ENCODE measurements around the gene ENPP1.
"Not testable (repeated sequence)": the region's sequence is repeated elsewhere in the genome, so short reads cannot be mapped to it uniquely, and the experiment has no call there.

ENPP1 gene

DNA sequence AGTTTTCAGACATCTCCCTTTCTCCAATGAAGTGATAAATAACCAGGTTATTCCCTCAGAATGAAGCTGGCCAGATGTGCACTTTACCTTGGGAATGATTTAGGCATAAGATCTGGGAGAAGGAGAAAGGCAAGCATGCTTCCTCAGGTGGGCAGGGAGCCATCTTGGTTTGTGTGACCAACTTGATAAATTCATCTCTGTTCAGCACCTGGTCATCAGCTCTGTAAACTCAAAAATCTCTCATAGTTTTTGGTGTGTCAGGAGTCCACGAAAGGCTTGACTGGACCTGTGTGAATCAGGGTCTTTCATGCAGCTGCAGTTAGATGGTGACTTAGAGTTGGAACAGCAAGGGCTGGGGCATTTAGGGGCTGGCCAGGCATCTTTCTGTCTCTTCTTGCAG lies 24.5 kb downstream of the ENPP1 start:
- no peak for FAIRE-seq

DNA sequence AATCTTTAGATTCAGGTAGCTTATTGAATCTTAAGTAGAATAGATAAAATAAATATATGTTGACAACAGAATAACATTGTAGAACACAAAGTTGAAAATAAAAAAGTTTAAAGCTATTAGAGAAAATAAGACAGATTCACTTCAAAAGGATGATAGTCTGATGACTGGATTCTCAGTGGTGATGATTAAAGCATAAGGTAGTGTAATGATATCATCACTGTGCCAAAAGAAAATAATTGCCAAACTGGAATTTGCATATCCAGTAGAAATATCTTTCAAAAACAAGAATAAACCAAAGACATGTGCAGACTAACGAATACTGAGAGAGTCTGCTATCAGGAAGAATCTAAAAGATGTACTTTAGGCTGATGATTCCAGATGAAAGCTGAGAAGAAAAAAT lies 30.2 kb downstream of the ENPP1 start:
- no peak for FAIRE-seq

DNA sequence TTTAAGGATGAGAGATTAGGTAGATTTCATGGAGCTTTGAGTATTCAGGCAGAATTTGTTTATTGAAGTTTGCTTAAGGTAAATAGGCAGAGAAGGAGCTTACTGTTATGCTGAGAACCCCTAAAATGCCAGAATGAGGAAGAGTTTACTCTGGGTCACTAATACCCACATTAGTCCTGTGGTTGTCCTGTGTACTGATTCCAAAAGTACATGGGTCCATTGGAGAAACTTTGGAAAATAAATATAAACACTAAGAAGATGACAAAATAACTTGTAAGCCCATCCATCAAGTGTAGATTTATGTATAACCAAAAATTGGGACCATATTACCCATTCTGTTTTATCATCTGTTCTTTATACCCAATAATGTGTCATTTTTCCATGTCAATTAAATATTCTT lies 31.6 kb downstream of the ENPP1 start:
- FAIRE-seq, result no peak

DNA sequence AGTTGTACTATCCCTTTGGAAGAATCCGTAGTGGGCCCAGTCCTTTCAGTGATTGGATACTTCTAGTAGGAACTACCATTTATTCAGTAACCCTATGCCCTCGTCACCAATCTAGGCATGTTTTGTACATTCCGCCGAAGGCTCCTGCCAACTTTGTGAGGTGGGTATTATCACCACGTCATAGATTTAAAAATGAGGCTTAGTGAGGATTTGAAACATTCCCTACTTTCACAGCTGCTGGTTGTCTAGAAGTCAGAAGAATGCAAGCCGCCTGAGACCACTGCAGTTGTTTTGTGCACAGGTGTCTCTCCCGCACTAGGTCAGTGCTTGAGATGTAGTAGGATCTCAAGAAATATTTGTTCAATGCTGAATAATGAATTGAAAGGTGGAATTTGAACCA lies 32.6 kb downstream of the ENPP1 start:
- no peak for FAIRE-seq

DNA sequence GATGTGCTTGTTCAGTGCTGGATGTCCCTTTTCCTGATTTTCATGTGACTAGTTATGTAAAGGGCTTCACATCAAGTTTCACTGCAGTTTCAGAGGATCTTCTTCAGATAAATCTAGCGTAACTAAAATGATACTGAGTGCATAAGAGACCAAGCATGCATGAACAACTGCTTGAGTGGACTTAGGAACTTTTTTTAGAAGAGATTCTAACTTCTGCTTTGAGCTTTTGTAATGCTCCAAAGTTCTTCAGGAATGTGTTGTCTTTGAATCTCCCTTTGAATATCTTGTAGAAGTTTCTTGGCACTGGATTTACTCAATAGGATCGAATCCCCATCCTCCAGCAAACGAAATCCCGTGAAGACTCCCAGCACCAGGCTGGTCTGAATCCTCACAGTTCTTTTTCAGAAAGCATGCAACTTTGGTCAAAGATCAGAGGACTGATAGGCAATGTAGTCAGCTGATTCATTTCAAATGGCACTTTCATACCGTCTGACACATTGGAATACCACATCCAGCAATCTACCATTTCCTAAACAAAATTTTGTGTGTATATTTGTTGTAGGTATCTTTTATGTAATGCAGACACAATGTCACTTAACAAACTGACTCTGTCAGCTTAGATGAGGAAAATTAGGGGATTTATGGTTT lies 33.2 kb downstream of the ENPP1 start:
- FAIRE-seq, result no peak

DNA sequence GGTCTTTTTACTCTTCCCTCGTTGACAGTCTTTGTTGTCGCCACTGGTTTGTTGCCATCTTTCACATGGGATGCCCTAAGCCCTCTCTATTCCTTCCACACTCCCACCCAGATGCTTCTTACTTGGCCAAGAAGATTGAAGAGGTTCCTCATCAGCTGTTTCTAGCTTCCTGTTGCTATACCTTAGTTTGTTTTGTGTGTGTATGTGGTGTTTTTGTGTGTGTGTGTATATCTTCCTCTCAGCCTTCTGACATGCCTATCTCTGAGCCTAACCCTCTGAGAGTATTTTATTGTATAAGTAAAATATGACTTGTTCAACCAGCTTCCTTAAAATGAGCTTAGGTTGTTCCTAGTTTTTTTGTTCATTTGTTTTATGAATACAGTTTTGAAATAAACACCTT lies 35.9 kb downstream of the ENPP1 start:
- FAIRE-seq, result no peak

DNA sequence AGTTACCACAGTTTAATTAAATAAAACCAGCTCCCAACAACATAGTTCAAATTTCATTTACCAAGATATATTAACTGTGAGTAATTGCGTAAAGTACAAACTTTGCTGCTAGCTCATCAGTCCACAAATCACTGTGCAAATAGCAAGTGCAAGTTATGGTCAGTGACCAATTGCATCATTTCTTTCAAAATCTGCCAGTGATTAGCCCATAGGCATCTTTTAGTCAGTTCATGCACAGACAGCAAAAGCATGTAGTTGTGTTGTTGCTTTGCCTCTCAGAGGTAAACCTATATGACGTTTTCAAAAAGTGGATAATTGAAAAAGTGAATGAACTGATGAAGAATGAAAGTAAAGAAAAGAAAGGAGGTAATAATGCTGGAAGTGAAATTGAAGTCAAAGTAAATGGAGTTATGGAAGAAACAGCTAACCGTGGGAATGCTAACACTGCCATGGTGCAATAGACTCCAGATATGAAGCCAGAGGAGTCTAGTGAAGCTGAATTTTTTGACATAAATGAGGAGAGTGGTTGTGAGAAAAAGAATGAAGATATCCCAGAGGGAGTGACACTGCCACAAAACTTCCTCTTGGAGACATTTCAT lies 36.5 kb downstream of the ENPP1 start:
- no peak for FAIRE-seq

DNA sequence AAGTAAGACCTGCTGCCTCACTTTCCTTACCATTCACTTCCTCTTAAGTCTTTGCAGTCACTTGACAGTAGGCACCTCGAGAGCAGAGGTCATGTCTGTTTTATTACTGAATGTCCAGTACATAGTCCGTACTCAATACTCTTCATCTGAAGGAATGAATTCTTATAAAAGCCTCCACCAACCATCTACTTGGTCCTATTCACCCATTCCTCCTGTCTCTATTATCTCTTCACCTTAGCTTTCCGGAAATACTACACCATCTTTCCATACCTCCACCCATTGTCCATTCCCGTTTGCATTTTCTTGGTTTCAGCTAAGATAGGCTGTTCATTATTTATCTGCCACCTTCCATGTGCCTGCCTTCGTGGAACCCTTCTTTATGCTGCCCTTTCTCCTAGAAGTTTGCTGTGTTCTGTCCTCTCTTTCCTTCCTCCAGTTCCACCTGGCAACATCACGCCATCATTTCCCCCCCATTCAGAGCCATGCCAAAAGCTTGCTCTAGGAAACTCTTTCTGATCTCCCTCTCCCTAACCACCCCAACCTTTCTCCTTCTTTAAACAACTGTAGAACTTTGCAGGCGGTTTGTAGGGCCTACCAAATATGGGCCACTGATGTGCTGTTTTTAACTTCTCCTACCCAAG lies 38.3 kb downstream of the ENPP1 start:
- no peak for FAIRE-seq

DNA sequence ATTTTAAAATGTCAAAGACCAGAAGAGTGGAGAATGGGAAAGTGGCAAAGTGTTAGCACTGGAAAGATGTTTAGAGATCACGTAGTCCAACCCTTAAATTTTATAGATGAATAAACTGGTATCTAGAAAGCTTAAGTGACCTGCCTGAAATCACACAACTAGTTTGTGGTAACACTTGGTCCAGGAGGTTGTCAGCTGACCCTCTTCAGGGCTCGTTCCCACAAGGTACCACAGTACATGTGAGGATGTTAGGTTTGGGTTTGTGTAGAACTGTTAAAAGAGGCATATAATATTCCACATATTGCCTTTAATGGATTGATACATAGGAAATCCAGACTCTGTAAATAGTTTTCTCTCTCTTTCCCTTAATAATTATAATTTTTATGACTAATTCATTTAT lies 39.1 kb downstream of the ENPP1 start:
- no peak for FAIRE-seq

DNA sequence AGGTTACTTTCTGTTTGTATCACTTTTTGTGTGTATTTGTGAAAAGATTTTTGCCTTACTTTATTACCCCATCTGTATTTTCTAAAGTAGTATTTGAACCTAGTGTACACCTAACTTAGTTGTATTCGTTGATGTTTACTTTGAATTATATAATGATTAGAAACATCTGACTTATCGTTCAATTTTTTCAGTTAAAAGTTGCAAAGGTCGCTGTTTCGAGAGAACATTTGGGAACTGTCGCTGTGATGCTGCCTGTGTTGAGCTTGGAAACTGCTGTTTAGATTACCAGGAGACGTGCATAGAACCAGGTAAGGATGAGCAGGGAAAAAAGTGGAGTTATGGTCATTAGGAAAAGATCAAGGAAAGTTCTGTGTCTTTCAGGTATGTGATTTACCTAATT lies 42.0 kb downstream of the ENPP1 start:
- FAIRE-seq, result no peak

DNA sequence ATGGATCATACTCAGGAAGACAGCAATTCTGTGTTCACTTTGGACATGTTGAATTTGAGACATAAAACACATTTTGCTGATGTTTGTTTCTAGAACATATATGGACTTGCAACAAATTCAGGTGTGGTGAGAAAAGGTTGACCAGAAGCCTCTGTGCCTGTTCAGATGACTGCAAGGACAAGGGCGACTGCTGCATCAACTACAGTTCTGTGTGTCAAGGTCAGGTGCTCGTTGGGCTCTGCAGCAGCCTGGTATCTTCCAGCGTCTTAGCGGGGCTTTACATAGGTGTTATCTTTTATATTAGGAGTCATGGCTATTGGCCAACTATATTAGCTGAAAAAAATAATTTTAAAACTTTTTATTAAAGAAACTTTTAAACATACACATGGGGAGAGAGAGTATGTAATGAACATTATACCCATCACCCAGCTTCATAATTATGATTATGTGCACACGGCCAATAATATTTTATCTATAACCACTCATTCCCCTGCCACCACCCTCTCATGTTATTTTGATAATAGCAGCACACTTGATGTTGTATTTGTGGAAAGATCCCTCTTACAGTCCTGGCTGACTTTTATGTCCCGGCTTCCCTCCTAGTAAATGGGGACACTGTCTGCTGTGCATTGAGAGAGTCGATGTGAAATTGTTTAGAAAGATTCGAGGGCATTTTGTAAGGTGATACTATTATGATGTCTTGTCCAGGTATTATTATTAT lies 43.4 kb downstream of the ENPP1 start:
- no peak for FAIRE-seq

DNA sequence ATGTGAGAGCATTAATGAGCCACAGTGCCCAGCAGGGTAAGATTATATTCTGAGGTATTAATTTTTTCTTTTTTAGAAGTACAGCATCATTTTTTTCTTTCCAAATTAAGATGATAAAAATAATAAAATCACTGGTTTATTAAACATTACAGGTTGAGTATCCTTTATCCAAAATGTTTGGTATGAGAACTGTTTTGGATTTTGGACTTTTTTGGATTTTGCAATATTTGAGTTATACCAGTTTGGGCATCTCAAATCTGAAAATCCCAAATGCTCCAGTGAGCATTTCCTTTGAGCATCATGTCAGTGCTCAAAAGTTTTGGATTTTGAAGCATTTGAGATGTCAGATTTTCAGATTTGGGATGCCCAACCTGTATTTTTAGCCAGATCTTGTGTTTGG lies 44.4 kb downstream of the ENPP1 start:
- no peak for FAIRE-seq

DNA sequence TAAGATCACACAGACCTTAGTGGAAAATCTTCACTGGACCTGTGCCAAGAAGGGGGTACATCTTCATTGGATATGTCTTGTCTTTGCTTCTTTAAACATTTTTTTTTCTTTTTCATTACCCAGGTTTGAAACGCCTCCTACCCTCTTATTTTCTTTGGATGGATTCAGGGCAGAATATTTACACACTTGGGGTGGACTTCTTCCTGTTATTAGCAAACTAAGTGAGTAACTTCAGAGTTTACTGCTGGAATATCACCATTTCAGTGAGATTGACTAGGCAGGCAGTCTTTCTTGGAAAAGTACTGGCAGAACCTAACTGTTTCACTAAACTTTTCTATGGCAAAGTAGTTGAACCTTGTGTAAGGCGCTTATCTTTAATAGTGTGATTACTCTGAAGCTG lies 47.0 kb downstream of the ENPP1 start:
- no peak for FAIRE-seq

DNA sequence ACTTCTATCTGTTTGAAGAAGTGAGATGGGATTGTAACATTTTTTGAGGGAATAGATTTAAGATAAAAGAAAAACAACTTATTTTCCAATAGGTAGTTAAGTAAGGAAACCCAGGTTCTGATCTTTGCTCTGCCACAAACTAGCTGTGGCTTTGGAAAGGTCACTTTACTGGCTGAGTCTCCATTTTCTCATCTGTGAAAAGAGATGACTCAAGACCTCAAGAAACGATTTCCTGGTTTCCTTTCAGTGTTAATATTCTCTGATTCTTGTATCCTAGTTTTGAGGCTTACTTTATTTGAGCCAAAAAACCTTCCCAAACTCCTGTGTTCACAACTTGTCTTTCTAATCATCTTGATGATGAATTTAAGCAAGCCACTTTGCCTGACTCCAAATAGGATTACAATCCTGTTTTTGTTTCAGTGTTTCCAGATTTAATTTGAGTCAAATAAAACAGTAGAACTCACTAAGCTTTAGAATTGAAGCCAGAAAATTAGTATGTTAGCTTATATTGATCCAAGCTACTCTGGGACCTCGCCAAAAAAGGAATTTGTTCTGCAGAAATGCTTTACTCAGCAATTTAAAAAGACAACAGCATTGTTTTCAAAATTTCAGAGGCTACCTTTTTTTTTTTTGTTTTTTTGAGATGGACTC lies 51.1 kb downstream of the ENPP1 start:
- no peak for FAIRE-seq

DNA sequence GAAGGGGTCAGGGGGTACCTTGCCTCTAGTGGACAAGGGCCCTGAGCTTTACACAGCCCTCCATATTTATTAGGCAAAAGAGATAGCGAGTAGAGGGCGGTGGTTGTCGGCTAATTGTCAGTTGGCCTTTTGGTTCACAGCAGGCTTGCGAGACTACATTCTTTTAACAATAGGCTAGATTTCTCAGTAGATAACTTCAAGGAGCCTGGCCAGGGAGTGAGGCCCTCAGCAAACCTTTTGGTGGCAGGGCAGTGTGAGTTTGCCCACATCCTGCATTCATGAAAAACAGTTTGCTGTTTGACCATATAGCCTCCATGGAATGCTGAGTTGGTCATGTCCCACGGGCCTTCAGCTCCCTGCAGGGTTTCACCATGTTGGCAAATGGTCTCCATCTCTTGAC lies 51.8 kb downstream of the ENPP1 start:
- FAIRE-seq, result not testable (repeated sequence)

DNA sequence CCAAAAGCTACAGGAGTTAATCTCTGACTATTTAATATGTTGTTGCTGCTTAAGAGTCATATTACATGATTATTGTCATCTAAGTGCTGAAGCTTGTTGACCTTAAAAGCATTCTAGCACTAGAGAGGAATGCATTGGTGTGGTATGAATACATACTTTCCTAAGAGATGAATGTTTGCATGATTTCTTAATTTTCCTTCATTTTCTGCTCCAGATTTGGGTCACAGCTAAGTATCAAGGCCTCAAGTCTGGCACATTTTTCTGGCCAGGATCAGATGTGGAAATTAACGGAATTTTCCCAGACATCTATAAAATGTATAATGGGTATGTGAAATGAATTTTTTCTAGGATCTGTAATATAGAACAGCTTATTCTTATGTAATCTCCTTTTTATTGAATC lies 53.6 kb downstream of the ENPP1 start:
- no peak for FAIRE-seq

DNA sequence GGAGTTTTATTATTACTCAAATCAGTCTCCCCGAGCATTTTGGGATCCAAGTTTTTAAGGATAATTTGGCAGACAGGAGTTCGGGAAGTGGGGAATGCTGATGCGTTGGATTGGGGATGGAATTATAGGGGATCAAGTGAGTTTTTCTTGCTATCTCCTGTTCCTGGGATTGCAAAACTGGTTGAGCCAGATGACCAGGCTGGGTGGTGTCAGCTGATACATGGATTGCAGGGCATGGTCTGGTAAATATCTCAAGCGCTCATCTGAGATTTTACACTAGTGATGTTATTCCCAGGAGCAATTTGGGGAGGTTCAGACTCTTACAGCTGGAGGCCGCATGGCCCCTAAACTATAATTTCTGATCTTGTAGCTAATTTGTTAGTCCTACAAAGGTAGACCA lies 54.7 kb downstream of the ENPP1 start:
- no peak for FAIRE-seq

DNA sequence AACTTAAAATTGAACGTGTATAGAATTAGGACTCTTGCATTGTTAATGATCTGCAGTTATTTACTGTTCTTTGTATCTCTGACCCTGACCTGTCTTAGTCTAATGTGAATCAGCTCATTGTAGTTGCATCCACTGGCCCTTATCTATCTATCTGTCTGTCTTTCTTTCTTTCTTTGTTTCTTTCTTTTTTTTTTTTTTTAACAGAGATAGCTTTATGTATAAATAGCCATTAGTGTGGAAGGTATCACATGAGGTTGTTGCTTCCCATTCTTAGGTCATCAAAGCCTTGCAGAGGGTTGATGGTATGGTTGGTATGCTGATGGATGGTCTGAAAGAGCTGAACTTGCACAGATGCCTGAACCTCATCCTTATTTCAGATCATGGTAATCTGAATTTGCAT lies 59.9 kb downstream of the ENPP1 start:
- no peak for FAIRE-seq

DNA sequence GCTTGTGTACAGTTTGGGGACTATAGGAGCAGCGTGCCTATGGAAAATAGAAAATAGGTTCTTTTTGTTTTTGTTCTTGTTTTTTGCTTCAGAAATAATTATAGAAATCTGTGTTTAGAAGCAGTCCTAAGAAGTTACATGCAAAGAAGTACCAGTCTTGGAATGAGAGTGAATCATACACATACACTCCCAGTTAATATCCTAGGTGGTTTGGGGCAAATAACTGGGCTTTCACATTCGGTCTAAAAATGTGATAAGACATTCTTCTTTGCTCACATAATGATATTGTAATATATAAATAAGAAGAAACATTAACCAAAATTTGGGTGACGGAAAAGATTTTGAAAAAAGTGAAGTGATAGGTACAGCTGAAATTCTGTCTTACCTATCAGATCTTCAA lies 61.0 kb downstream of the ENPP1 start:
- FAIRE-seq, result no peak

DNA sequence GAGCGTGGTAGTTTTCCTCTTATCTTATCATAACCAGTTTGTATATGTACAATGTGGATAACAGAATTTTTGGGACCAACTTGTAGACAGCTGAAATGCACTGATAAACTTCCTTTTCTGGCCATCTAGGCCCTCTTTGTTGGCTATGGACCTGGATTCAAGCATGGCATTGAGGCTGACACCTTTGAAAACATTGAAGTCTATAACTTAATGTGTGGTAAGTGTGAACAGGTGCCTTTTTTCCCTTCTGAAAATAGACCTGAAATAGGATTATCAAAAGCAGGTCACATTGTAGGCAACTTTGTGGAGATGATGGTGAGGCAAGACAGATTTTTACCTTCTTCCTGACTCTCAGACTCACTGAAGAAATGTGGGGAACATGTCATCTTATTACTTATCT lies 67.8 kb downstream of the ENPP1 start:
- no peak for FAIRE-seq

DNA sequence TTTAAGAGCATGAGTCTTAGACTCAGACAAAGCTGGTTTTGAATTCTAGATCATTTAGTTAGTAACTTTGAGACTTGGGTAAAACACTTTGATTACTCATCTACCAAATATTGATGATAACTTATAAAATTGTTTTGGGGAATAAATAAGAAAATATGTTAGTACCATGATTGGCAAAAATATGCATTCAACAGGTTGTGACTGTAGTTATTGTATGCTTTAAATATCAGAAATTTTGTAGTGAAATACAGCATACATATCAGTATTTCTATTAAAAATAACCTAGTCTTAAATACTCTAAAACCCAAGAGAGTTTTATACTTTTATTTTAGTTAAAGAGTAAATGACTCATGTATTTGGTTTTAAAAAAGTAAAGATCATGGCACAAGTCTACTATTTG lies 68.7 kb downstream of the ENPP1 start:
- no peak for FAIRE-seq

DNA sequence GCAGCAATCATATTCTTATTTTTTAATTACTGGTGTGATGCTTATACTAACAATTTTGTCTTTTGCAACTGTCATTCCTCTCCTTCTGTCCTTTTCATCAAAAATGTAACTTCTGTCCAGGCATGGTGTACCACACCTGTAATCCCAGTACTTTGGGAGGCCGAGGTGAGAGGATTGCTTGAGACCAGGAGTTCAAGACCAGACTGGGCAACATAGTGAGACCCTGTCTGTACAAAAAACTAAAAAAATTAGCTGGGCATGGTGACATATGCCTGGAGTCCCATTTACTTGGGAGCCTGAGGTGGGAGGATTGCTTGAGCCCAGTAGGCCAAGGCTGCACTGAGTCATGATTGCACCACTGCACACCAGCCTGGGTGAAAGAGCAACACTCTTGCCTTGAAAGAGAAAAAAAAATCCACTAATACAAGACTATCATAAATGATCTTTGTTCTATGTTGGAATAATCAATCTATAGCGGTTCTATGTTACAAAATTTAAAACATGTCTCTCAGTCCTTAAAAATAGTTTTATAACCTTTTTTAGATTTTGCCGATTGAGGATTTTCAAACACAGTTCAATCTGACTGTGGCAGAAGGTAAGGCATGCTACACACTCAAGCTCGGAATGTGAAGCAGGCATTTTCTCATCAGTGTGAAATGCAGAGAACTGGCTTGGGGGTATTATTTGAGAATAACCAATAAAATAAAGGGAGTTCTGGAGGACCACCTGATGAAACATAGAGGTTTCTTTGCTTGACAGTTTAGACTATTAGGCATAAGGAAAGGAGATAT lies 70.4 kb downstream of the ENPP1 start:
- no peak for FAIRE-seq

DNA sequence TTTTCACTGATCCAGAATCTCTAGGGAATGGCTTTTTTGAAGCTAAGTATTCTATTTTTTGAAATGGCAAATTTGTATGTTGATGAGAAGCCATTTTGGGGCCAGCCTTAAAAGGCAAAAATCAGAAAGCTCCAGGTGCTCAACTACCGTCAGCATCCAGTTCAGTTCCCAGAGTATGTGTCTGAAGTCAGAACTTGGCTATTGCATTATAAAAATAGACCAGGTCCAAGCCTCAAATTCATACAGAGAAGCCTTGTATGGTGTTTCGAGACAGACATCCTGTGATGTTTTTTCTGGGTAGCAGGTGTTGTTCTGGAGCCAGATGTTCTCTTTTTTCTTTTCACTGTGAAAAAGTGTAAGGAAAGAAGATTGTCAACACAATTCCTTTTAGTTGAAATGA lies 75.2 kb downstream of the ENPP1 start:
- no peak for FAIRE-seq

All from TTC549 (cell line).